Stomach smooth muscle (tissue), 2 donors: ENCODE measurements around the gene NKX3-2.

Experiments
- H3K27ac ChIP-seq: one replicate; pipeline ENCODE4 v1.7.0; 2013; ENCODE audit warnings: mild to moderate bottlenecking, low read length, inconsistent platforms
- H3K27me3 ChIP-seq, 2 donors: one replicate each; pipeline ENCODE4 v1.7.0; 2013; ENCODE audit warnings: low read length in 2 of 2; ENCODE audit not compliant: insufficient read depth in 2 of 2, control insufficient read depth in 1 of 2
- H3K36me3 ChIP-seq, 2 donors: one replicate each; pipeline ENCODE4 v1.7.0; 2013; ENCODE audit warnings: low read length in 2 of 2; ENCODE audit not compliant: control insufficient read depth in 2 of 2, insufficient read depth in 2 of 2
- H3K4me1 ChIP-seq: one replicate; pipeline ENCODE4 v1.7.0; 2013; ENCODE audit warnings: low read length; ENCODE audit not compliant: control insufficient read depth, insufficient read depth
- H3K4me3 ChIP-seq, 2 donors: one replicate each; pipeline ENCODE4 v1.7.0; 2013; ENCODE audit warnings: low read length in 2 of 2
- H3K9ac ChIP-seq, 2 donors: one replicate each; pipeline ENCODE4 v1.7.0; 2013; ENCODE audit warnings: low read length in 2 of 2, mild to moderate bottlenecking in 1 of 2
- H3K9me3 ChIP-seq, 2 donors: one replicate each; pipeline ENCODE4 v1.7.0; 2013; ENCODE audit warnings: low read length in 2 of 2; ENCODE audit not compliant: control insufficient read depth in 2 of 2
- donor health status: healthy.
- donor health status: Pancreatic carcinoma.

The NKX3-2 gene

DNA sequence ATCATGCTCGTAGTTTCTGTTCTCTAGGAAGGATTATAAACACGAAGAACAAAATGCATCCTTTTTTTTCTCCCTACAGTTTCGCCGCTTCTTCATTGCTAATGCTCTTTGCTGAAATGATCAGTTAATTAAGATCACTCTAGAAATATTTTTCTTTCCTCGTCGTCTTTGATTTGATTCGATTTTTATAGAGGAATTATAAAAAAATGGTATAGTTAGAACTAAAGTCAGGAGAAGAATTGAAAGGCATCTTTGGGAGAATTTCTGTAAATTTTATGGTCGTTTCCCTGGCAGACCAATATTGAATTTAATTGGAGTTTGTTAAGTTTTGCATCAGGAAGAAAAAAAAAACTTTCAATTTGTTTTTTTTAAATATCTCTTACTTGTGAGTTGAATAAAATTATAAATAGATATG lies 1.1 kb upstream of the NKX3-2 start:
- peak overlapping the region; percentile 51 to 84 for H3K9ac ChIP-seq
- peaks cover 57% of the 10 kb centered on the region for H3K4me1 ChIP-seq
- peak overlapping the region; percentile 87 for H3K27ac ChIP-seq
- no peaks in the 10 kb centered on the region for H3K9me3 ChIP-seq
- peak overlapping the region; percentile 83 to 89 for H3K4me3 ChIP-seq
- no peaks in the 10 kb centered on the region for H3K36me3 ChIP-seq
- H3K27me3 ChIP-seq: peaks cover 0 to 18% of the 10 kb centered on the region in 2 donors

DNA sequence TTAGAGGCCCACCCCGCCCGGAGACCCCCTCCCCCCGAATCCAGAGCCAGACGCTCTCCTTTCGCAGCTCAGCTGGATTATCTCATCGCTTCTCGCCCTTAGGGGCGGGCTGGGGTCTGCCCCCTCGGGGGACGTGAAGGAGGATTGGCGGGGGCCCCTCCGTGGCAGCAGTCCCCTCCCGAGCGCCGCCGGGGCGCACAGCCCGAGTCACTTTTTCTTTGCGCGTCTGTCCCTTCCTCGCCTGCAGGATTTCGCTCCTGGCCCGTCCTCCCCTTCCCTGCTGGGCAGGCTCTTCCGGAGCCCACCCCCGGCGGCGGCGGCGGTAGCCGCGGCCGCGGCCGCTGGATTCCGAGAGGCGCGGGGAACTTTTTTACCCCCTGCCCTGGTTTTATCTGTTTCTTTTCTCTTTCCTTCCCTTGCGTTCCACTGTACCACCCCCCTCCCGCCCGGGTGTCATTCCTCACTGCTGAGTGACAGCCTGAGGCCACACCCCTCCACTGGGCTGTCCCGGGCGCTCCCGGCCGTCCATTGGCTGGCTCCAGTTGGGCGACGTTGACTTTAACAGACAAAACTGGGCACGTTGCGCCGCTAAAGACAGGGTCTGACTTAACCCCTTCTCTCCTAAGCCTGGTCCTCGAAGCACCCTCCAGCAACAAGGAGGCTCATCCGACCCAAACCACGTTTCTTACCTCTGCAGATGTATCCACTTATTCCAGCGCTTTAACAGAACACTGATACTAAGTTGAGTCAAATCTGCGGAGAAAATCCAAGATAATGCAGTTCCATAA lies 492 bp upstream of the NKX3-2 start:
- no peaks in the 10 kb centered on the region for H3K9me3 ChIP-seq
- H3K4me3 ChIP-seq: peak overlapping the region; percentile 83 to 89
- peaks cover 57% of the 10 kb centered on the region for H3K4me1 ChIP-seq
- H3K9ac ChIP-seq: peak overlapping the region; percentile 73 to 84
- no peaks in the 10 kb centered on the region for H3K36me3 ChIP-seq
- peak overlapping the region; percentile 87 for H3K27ac ChIP-seq
- peaks cover 0 to 17% of the 10 kb centered on the region in 2 donors for H3K27me3 ChIP-seq

GRCh38 chr4:13543032-13543838 lies 1.1 kb downstream of the NKX3-2 start:
- H3K4me3 ChIP-seq: peak overlapping the region; percentile 83 to 89
- peaks cover 51% of the 10 kb centered on the region for H3K4me1 ChIP-seq
- peak overlapping the region; percentile 83 to 84 for H3K9ac ChIP-seq
- peak overlapping the region; percentile 87 for H3K27ac ChIP-seq
- H3K36me3 ChIP-seq: no peaks in the 10 kb centered on the region
- H3K9me3 ChIP-seq: no peaks in the 10 kb centered on the region
- H3K27me3 ChIP-seq: peaks cover 0 to 19% of the 10 kb centered on the region in 2 donors

- H3K4me1 ChIP-seq: peaks cover 49% of the 10 kb centered on the region
- H3K36me3 ChIP-seq: no peaks in the 10 kb centered on the region
- H3K9me3 ChIP-seq: no peaks in the 10 kb centered on the region
- peaks cover 0 to 19% of the 10 kb centered on the region in 2 donors for H3K27me3 ChIP-seq
- peak overlapping the region; percentile 83 to 89 for H3K4me3 ChIP-seq
- H3K27ac ChIP-seq: peak overlapping the region; percentile 87
- H3K9ac ChIP-seq: peak overlapping the region; percentile 83 to 84
These were observed 1.7 kb downstream of the NKX3-2 start for GRCh38 chr4:13542577-13543031.

GRCh38 chr4:13541720-13542576 lies 2.4 kb downstream of the NKX3-2 start:
- peaks cover 0 to 16% of the 10 kb centered on the region in 2 donors for H3K27me3 ChIP-seq
- H3K4me3 ChIP-seq: peak overlapping the region; percentile 83 to 89
- H3K36me3 ChIP-seq: no peaks in the 10 kb centered on the region
- H3K9ac ChIP-seq: peak overlapping the region; percentile 83 to 84
- H3K27ac ChIP-seq: peak overlapping the region; percentile 87
- H3K4me1 ChIP-seq: peaks cover 46% of the 10 kb centered on the region
- no peaks in the 10 kb centered on the region for H3K9me3 ChIP-seq

- H3K36me3 ChIP-seq: no peaks in the 10 kb centered on the region
- peaks cover 0 to 11% of the 10 kb centered on the region in 2 donors for H3K27me3 ChIP-seq
- peaks cover 42% of the 10 kb centered on the region for H3K4me1 ChIP-seq
- peak overlapping the region in 1 of 2 donors; percentile 84 for H3K9ac ChIP-seq
- H3K4me3 ChIP-seq: peak overlapping the region; percentile 75 to 83
- H3K27ac ChIP-seq: peak overlapping the region; percentile 87
- H3K9me3 ChIP-seq: no peaks in the 10 kb centered on the region
These were observed 3.1 kb downstream of the NKX3-2 start for GRCh38 chr4:13541176-13541604.

DNA sequence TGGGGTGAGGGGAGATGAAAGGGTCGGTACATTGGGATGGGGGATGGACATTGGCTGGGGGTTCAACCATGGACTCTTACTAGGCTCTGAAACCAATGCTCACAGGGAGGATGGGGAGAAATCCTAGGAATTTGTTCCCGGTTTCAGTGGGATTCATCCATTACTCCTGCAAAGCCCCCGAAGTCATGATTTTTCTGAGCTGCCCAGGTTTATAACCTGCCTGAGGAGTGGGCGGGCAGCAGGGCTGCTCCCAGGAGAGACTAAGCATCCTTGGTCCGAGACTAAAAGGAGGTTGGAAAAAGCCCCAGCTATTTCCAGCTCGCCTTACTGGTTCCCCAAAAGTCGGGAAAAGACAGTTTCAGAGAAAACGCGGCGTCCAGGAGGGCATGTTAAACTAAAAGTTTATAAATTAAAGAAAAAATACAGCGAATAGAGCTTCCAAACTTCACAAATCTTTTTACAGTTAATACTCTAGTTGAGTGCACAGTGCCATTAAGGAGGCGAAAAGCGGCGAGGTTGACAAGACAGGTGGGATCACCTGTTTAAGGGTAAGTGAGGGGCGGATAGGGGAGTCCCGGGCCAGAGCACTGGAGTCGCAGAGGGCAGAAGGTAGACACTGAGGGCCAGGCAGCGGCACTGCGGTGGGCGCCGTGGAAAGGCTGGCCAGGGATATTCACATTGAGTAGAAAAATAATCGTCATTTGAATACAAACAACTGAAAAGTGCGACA lies 3.7 kb downstream of the NKX3-2 start:
- Histone ChIP-seq H3K27ac (peak overlapping the region; percentile 87), H3K4me1 (peaks cover 44% of the 10 kb centered on the region), H3K27me3 (peaks cover 0 to 11% of the 10 kb centered on the region in 2 donors), H3K36me3 (no peaks in the 10 kb centered on the region), H3K4me3 (peak overlapping the region; percentile 75 to 83), H3K9ac (peak overlapping the region in 1 of 2 donors; percentile 84), H3K9me3 (no peaks in the 10 kb centered on the region)

DNA sequence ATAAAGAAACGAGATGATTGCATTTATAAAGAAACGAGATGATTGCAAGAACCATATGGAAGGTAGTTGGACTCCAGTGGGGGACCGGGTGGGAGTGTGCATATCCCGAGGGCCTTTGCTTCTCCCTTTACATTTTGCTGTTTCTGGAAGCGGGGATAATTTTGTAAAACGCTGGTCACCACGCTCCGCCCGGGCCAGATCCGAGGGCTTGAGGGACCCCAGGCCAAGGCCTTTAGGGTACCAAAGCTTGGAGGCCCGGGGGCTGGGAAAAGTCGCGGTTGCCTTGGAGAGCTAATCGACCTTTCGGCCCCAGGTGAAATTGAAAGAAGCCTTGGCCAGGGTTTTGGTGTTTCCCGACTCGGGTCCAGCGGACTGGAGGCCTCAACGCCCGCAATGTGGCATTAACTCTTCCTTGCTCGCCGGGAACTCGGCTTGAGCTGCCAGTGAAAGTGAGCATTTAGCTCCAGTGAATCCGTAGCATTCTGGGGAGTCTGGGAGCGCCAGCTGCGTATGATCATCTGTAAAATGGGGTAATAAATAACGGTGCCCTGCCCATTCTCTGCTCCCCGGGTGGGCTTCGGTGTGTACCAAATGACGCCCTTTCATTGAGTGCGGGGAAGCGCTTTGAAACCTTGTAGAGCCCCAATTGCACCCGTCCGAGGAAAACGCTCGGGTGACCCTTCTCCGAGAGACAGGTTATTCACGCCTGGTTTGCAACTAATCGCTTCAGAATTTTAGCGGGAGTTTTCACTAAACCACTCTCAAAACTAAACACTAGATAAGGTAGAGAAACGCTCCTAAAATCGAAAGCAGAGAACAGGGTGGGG lies 4.5 kb downstream of the NKX3-2 start:
- H3K9me3 ChIP-seq: no peaks in the 10 kb centered on the region
- peak overlapping the region; percentile 87 for H3K27ac ChIP-seq
- no peaks in the 10 kb centered on the region for H3K36me3 ChIP-seq
- H3K4me3 ChIP-seq: peak overlapping the region; percentile 75 to 83
- peak overlapping the region; percentile 55 to 84 for H3K9ac ChIP-seq
- peaks cover 0 to 11% of the 10 kb centered on the region in 2 donors for H3K27me3 ChIP-seq
- peaks cover 40% of the 10 kb centered on the region for H3K4me1 ChIP-seq

DNA sequence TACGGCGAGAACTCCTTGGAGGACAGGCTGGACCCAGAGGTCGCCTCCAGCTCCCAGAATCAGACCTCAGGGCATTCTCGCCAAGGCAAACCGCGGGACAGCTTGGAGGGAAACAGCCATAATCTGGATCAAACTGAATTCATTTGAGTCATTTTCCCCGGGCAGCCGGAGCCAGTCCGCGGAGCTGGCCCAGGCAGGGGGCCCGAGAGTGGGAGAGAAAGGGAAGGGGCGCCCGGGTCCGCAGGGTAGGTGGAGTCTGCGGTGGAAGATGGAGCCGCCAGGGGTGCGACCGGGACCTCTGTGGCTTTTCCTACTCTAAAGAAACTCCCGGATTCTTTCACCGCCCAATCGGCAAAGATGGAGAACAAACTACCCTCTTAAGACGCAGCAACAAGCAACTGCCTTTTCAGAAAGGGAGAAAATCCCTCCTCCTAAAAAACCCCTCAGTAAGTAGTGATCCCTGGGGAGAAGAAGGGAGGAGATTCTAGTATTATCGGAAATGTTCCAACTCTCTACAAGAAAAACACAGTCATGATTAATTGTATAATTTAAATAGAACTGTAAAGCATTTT lies 5.2 kb downstream of the NKX3-2 start:
- Histone ChIP-seq H3K4me3 (peak overlapping the region; percentile 75 to 83), H3K36me3 (no peaks in the 10 kb centered on the region), H3K27me3 (peaks cover 0 to 13% of the 10 kb centered on the region in 2 donors), H3K27ac (peak overlapping the region; percentile 87), H3K9me3 (no peaks in the 10 kb centered on the region), H3K4me1 (peaks cover 36% of the 10 kb centered on the region), H3K9ac (peak overlapping the region; percentile 62 to 84)
